NCI-H510A (cell line): Measurements from ENCODE around the gene ZNF318.

Source experiments
- DNase-seq: peaks from one replicate; lab custom pipeline; 2025; lab: John Stamatoyannopoulos, UW

The ZNF318 gene

GRCh38 chr6:43301081-43301870 lies 68.2 kb downstream of the ZNF318 start:
- no peak for DNase-seq

GRCh38 chr6:43299338-43300293 lies 69.8 kb downstream of the ZNF318 start:
- DNase-seq: no peak

- no peak for DNase-seq
Observed at GRCh38 chr6:43298565-43299337, 70.7 kb downstream of the ZNF318 start.

GRCh38 chr6:43297644-43298564 lies 71.5 kb downstream of the ZNF318 start, which contains the start of gene SLC22A7:
TSS of gene SLC22A7 (plus strand) at chr6:43298260. CDS start at chr6:43298359, 99 bp downstream.
- DNase-seq: no peak

GRCh38 chr6:43296780-43297497 lies 72.5 kb downstream of the ZNF318 start:
- DNase-seq: no peak

- no peak for DNase-seq
Observed at GRCh38 chr6:43295456-43295855, 74.0 kb downstream of the ZNF318 start.

GRCh38 chr6:43294536-43294935 lies 74.9 kb downstream of the ZNF318 start:
- DNase-seq: no peak

- no peak for DNase-seq
Observed at GRCh38 chr6:43293698-43294097, 75.7 kb downstream of the ZNF318 start.

GRCh38 chr6:43292763-43293318 lies 76.6 kb downstream of the ZNF318 start:
- DNase-seq: no peak

- no peak for DNase-seq
Observed at GRCh38 chr6:43292341-43292740, 77.1 kb downstream of the ZNF318 start.

GRCh38 chr6:43291708-43292107 lies 77.7 kb downstream of the ZNF318 start:
- no peak for DNase-seq

GRCh38 chr6:43290905-43291355 lies 78.5 kb downstream of the ZNF318 start:
- no peak for DNase-seq

- DNase-seq: no peak
Observed at GRCh38 chr6:43290339-43290904, 79.0 kb downstream of the ZNF318 start.

- no peak for DNase-seq
Observed at GRCh38 chr6:43287717-43288679, 81.4 kb downstream of the ZNF318 start.

- DNase-seq: no peak
Observed at GRCh38 chr6:43286980-43287716, 82.3 kb downstream of the ZNF318 start.

GRCh38 chr6:43286456-43286979 lies 82.9 kb downstream of the ZNF318 start:
- no peak for DNase-seq
